WTC11 (cell line): ENCODE measurements around the gene CADM1. TPM values are rescaled to one million over a fixed set of nuclear protein-coding genes. Genes with fewer than 3 reads are reported as not detected.

ENCODE experiments used
- ATAC-seq: fragments of 200-7000 bp; cut with Tn5 transposase; 2 replicates; pipeline ENCODE4 v1.10.0; 2021; ENCODE audit warnings: mild to moderate bottlenecking, moderate library complexity
- CTCF ChIA-PET: fragments of 300-600 bp; sonication (Branson Sonifier 250); formaldehyde crosslinking; loops from one replicate; lab custom pipeline; 2021; ENCODE audit warnings: antibody characterized with exemption; lab: Charles Lee
- POLR2A ChIA-PET: fragments of 350-600 bp; sonication (Branson Sonifier 250); formaldehyde crosslinking; loops from one replicate; lab custom pipeline; 2021; ENCODE audit warnings: antibody characterized with exemption; lab: Charles Lee
- DNase-seq: peaks from one replicate; pipeline ENCODE4 v3.0.0; 2021; ENCODE audit warnings: low spot score
- H3K27ac Mint-ChIP-seq: 2 replicates; pipeline ENCODE4 v1.8.0; 2021; ENCODE audit warnings: mixed read lengths
- H3K27me3 Mint-ChIP-seq: 2 replicates; pipeline ENCODE4 v1.8.0; 2021; ENCODE audit warnings: low read depth, mild to moderate bottlenecking, moderate library complexity, mixed read lengths
- H3K36me3 Mint-ChIP-seq: 2 replicates; pipeline ENCODE4 v1.8.0; 2021; ENCODE audit warnings: mixed read lengths
- H3K4me1 Mint-ChIP-seq: 2 replicates; pipeline ENCODE4 v1.8.0; 2022; ENCODE audit warnings: mixed read lengths
- H3K4me3 Mint-ChIP-seq: 2 replicates; pipeline ENCODE4 v1.8.0; 2021; ENCODE audit warnings: mild to moderate bottlenecking, moderate library complexity, mixed read lengths
- H3K9me3 Mint-ChIP-seq: 2 replicates; pipeline ENCODE4 v1.8.0; 2021; ENCODE audit warnings: mixed read lengths
- ARID4B ChIP-seq: sonication (generic); formaldehyde crosslinking; IDR thresholded peaks from 2 replicates; pipeline ENCODE4 v1.8.0; 2023; ENCODE audit warnings: missing genetic modification reagents, mild to moderate bottlenecking, borderline replicate concordance
- GRHL2 ChIP-seq: fragments of 250-450 bp; sonication (Bioruptor Pico); IDR thresholded peaks from 2 replicates; pipeline ENCODE4 v1.8.0; 2022; ENCODE audit warnings: mild to moderate bottlenecking, moderate library complexity; ENCODE audit not compliant: insufficient replicate concordance, severe bottlenecking
- HMGA2 ChIP-seq: fragments of 250-450 bp; sonication (Bioruptor Pico); IDR thresholded peaks from 2 replicates; pipeline ENCODE4 v1.4.0; 2021; ENCODE audit warnings: mild to moderate bottlenecking, moderate library complexity
- IRF2 ChIP-seq: sonication (generic); formaldehyde crosslinking; IDR thresholded peaks from 2 replicates; pipeline ENCODE4 v1.8.0; 2022; ENCODE audit warnings: low read depth, missing genetic modification reagents, borderline replicate concordance
- MLX ChIP-seq: sonication (generic); formaldehyde crosslinking; IDR thresholded peaks from 2 replicates; pipeline ENCODE4 v1.8.1; 2023; ENCODE audit warnings: mild to moderate bottlenecking, missing genetic modification reagents, moderate library complexity
- MXD4 ChIP-seq: fragments of 250-450 bp; sonication (Bioruptor Pico); IDR thresholded peaks from 2 replicates; pipeline ENCODE4 v1.8.0; 2021; ENCODE audit warnings: mild to moderate bottlenecking, moderate library complexity, borderline replicate concordance
- NFYB ChIP-seq: sonication (generic); formaldehyde crosslinking; conservative IDR thresholded peaks from 2 replicates; pipeline ENCODE4 v1.8.0; 2022; ENCODE audit warnings: low read depth, missing genetic modification reagents
- PRDM15 ChIP-seq: sonication (generic); formaldehyde crosslinking; IDR thresholded peaks from 2 replicates; pipeline ENCODE4 v1.8.0; 2022; ENCODE audit warnings: missing genetic modification reagents
- TEAD1 ChIP-seq: sonication (generic); formaldehyde crosslinking; IDR thresholded peaks from 2 replicates; pipeline ENCODE4 v1.8.0; 2022; ENCODE audit warnings: mild to moderate bottlenecking, missing genetic modification reagents
- USF1 ChIP-seq: sonication (generic); formaldehyde crosslinking; IDR thresholded peaks from 2 replicates; pipeline ENCODE4 v1.8.0; 2022; ENCODE audit warnings: mild to moderate bottlenecking, missing genetic modification reagents
- ZBTB43 ChIP-seq: sonication (generic); formaldehyde crosslinking; IDR thresholded peaks from 2 replicates; pipeline ENCODE4 v1.8.1; 2023; ENCODE audit warnings: mild to moderate bottlenecking, missing genetic modification reagents
- ZNF396 ChIP-seq: fragments of 250-450 bp; sonication (Bioruptor Pico); IDR thresholded peaks from 2 replicates; pipeline ENCODE4 v1.8.0; 2021; ENCODE audit warnings: mild to moderate bottlenecking, moderate library complexity, borderline replicate concordance
- total RNA-seq: library from RNA; stranded (reverse); gene quantifications from 3 replicates; pipeline ENCODE4 v1.2.3, GENCODE V29; 2021

Gene CADM1
- total RNA-seq, 1 experiment from 2014 or later = 26.8 TPM

- no peak for TF ChIP-seq IRF2 (CRISPR knock-in tag)
- no peak for TF ChIP-seq HMGA2
- TF ChIP-seq MLX = no peak
- Mint-ChIP-seq H3K4me3 (no peak overlapping the region), H3K27me3 (peaks cover 2% of the 10 kb centered on the region; the same call in 1 of the 2 replicates), H3K27ac (no peak overlapping the region), H3K4me1 (peaks cover 13% of the 10 kb centered on the region), H3K9me3 (no peaks in the 10 kb centered on the region), H3K36me3 (no peaks in the 10 kb centered on the region)
- ATAC-seq (no peak), DNase-seq (no peak)
- POLR2A ChIA-PET = no interaction called here
- CTCF ChIA-PET = no interaction called here
Observed at GRCh38 chr11:115269191-115269950, 234.8 kb downstream of the CADM1 start.

GRCh38 chr11:115267871-115268270, 236.3 kb downstream of the CADM1 start:
- Mint-ChIP-seq H3K4me3 (no peak overlapping the region), H3K4me1 (peaks cover 13% of the 10 kb centered on the region), H3K36me3 (no peaks in the 10 kb centered on the region), H3K27ac (no peak overlapping the region), H3K9me3 (no peaks in the 10 kb centered on the region), H3K27me3 (peaks cover 2% of the 10 kb centered on the region; the same call in 1 of the 2 replicates)
- no peak for ATAC-seq
- TF ChIP-seq GRHL2 (CRISPR knock-in tag) (no peak), MXD4 (no peak), ZBTB43 (CRISPR knock-in tag) (no peak), USF1 (no peak), PRDM15 (CRISPR knock-in tag) (no peak), NFYB (CRISPR knock-in tag) (no peak), TEAD1 (CRISPR knock-in tag) (no peak), ARID4B (no peak), ZNF396 (no peak)
- CTCF ChIA-PET = no interaction called here
- POLR2A ChIA-PET = no interaction called here
- no peak for DNase-seq
